ENCODE results near the gene ASTN2.

ASTN2 gene

DNA sequence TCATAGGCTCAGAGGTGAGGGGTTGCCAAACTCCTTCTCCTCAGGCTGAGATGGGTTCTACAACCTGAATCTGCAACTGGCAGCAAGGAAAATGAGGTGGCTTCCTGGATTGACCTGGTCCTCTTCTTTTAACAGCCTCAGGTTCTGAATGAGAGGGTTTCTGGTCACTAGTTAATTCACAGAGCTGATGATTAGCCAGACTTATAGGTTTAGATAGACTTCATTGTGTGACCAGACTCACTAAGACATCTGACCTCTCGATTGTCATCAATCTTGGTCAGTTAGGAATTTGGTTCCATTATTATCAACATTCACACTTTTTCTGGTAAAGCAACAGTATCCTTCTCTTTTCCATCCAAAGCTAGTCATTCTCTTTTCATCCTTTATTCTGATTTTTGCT lies 1003.4 kb downstream of the ASTN2 start:
- DNase-seq (ENCODE audit: low spot score), result no peak

DNA sequence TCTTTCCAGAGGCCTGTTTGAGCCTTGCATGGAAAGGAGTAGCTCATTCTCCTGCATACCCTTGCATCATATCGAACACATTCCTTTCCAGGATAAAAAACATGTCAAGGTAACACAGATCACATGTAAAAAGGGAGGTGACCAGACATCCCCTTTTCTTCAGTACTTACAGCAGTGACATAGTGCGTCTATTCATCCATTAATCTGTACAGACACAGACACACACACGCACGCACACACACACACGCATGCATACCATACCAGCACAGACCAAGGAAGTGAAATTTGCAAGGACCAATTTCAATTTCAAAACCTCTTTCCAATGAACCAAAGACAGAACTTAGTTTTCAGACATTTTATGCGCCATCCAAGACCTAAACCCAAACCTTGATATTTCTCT lies 1005.2 kb downstream of the ASTN2 start:
- DNase-seq (ENCODE audit: low spot score), result no peak

DNA sequence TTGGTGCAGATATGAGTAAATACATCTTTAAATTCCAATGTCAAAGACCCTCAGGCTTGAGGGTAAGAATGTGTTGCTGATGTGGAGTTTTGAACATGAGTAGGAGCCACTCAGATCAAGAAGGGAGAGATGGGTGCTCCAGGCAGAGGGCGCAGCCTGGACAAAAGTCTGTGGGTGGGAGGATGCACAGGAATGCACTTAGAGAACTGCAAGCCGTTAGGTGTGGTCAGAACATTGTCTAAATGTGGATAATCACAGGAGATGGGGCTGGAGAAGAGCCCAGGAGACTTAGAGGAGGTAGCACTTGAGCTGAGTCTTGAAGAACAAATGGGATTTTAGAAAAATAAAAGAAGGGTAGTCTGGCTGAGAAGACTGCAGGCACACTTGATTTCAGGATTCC lies 1005.7 kb downstream of the ASTN2 start:
- DNase-seq (ENCODE audit: low spot score), result no peak

DNA sequence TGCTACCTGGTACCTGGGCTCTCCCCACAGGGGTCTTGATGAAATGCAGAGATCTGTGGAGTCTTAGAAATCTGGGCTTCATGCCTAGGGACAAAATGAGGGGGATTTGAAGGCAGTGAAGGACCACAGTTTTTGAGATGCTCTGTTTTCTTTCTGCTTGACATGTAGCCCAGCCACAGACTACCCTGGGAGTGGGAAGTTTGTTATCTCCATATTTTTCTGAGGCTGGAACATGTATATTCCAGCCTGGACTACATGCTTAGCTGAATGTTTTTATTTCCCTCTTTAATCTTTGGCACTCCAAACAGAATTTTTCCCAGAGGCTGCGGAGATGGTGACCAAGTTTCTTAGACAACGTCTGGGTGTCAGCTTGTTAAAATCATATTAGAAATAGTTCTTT lies 1008.4 kb downstream of the ASTN2 start:
- DNase-seq (ENCODE audit: low spot score), result no peak

DNA sequence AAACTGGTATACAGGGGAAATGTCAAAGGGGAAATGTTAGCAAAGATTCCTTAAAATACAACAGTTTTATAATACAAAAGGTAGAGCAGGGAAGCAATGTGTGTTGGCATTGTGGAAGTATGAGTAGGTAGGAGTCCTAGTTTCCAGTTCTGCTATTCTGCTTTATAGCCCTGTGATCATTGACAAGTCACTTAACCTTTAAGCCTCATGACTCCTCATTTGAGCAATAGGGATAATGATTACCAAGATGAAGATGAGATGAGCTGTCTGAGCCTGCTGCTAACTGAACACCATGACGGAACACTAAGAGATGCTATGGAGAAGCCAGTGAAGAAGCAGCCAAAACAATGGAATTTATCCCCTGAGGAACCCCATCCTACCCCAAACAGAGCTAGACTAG lies 1009.5 kb downstream of the ASTN2 start:
- no peak for DNase-seq (ENCODE audit: low spot score)

DNA sequence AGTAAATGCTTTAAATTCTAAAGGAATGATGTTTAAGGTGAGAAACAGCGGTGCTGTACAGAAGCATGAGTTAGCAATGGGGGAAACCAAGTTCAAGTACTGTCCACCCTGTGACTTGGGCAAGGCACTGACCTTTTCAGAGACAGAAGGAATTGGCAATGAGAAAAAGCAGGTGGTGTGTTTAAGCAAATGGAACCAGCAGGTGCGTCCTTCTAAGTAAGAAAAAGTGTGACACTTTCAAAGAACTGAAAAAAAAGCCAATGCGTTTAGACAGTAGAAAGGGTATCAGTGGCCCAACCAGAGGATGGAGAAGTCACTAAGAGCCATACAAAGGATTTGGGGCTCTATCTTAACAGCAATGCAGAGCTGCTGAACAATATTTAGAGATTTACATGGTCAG lies 1010.6 kb downstream of the ASTN2 start:
- DNase-seq (ENCODE audit: low spot score), result no peak

DNA sequence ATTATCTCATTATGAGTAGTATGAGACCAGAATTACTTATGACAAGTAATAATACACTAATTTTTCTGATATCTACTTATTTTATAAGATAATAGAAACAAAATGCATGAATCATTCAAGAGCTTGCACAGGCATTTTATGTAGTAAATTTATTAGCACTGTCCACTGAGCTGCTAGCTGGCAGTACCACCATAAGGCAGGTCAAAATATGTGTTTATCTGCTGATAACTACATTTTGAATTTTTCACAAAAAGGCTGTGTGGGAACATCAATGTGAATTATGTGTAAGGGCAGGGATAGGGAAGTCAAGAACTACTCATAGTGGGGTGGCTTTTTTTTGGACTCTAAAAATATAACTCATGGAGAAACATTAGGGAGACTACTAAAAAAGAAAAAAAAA lies 1011.7 kb downstream of the ASTN2 start:
- no peak for DNase-seq (ENCODE audit: low spot score)

DNA sequence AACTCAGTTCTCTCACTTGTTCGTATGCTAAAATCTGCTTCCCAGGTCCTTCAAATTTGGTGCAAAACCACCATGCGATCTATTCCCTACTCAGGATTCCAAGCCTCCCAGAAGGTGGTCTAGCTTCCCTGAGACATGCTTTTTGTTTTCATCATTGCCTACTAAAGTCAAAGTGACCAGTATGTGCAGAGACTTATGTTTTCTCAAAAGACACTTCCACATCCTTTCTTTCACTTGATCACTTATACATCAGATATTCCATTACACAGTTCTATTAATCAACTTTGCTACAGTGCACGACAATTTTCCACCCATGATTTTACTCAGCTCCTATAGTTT lies 1019.2 kb downstream of the ASTN2 start:
- DNase-seq (ENCODE audit: low spot score), result no peak

DNA sequence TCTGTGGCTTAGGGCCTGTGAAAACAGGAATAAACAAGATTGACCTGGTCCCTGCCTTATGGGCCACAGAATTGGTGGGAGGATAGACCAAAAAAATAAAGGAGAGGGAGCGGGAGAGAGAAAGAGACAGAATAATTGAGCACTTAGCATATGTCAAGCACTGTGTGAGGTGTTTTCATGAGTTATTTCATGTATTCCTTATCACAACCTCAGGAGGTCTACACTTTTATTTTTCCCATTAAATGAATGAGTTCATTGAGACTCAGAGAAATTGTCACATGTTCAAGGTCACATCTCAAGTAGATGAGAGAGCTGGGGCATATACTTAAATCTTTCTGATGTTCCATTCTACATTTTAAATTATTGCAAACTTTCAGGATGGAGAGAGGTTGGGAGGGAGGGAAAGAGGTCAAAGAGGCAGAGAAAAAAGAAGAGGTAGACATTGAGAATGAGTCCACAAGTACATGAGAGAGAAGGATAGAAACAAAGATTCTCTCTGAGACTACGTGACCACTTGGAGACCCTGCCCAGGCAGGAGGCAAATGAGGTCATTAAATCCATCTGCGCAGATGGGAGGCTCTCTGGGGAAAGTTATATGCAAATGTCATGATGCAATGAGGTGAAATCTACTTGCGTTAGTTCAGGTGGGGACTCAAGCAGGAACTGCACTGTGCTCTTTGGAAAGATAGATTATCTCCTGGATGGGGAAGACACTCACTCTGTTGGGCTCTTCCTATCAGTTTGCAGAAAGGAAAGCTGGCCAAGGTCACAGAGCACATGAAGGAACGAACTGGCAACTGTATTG lies 1019.8 kb downstream of the ASTN2 start:
- no peak for DNase-seq (ENCODE audit: low spot score)

DNA sequence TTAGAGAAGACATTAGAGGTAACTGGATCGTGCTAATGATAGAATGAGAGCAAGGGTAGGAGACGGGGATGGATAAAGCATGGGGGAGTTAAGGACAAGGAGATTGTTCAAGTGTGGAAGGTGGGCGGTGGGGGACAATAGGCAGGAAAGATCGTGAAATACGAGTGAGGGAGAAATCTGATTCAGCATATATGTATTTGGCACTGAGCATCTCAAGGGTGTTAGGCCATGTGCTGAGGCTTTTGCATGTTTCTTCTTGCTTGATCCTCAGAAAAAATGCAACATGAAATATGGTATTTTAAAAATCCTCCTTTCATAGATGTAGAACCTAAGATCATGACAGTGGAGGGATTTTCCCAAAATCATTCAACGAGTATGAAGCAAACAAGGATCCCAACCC lies 1020.8 kb downstream of the ASTN2 start:
- no peak for DNase-seq (ENCODE audit: low spot score)

DNA sequence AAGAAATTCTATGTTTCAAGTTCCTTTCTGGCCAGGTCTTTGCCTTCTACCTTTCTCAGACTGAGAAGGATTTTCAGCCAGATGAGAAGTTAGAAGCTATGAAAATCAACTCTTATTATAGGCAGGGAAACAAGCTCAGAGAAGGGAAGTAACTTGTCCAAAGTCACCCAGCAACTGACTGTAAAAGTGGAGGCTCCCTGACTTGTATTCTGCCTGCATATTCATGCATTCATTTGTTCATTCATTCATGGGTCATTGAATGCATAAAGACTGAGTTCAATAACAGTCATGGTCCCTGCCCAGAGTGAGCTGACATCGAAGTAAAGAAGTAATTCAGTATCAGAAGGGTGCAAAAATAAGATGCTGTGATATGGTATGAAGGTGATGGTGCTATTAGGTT lies 1021.7 kb downstream of the ASTN2 start:
- DNase-seq (ENCODE audit: low spot score), result no peak

DNA sequence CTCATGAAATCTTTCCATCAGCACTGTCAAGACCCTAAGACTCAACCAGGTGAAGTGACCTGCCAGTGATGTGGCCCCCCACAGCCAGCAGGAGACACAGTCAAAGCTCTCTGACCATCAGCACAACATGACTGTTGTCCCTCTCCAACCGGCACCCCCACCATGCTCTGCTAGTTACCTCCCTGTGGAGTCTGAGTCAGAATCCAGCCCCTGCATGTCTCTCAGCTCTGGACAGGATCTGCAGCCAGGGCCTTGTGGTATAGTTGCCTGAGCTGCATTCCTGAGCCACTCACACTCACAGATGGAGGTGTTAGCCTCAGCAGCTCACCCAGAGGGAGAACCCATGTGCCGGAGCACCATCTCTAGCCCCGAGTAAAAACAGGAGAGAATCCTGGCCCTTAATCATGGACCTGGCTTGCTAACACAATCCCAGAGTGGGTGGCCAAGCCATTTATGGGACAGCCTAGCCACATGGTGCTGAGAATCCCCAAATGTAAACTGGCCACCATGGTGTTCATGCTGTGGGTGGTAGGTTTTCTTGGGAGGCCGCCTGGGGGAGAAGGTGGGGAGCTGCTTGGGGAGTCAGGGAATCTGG lies 1023.5 kb downstream of the ASTN2 start:
- no peak for DNase-seq (ENCODE audit: low spot score)

DNA sequence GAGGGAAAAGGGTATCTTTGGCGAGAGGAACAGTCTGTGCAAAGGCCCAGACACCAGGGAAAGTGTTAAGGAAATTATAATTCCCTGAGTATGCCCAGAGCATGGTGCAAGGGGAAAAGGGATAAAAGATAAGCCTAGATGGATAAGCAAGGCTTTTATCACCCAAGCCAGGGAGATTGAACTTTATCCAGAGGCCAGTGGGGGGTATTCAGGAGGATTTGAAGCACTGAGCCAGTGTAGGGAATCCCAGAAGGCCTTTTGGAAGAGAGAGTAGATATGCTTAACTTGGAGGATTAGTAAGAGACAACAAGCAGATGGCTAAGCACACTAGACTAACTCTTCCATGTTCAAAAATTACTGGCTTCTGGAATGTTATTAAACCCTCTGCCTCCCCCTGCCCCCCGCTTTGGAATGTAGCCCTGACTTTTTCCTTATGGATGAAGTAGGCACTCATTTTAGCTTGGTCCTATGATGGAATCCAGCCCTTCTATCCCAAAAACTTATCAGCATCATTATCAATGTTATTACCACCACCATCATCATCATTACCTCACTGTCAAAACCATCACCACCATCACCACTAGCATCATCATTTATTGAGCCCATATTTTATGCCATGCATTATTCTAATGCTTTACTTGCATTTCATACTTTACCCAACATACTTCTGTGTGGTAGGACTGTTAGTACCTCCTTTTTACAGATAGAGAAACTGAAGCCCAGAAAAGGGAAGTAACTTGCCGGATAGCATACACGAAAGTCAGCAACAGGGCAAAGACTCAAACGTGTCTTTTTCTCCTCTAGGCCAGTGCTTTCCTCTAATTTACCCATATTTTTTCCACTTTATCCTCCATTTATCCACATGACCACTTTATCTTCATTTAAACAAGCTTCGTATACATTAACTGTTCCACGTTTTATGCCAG lies 1024.3 kb downstream of the ASTN2 start:
- no peak for DNase-seq (ENCODE audit: low spot score)

DNA sequence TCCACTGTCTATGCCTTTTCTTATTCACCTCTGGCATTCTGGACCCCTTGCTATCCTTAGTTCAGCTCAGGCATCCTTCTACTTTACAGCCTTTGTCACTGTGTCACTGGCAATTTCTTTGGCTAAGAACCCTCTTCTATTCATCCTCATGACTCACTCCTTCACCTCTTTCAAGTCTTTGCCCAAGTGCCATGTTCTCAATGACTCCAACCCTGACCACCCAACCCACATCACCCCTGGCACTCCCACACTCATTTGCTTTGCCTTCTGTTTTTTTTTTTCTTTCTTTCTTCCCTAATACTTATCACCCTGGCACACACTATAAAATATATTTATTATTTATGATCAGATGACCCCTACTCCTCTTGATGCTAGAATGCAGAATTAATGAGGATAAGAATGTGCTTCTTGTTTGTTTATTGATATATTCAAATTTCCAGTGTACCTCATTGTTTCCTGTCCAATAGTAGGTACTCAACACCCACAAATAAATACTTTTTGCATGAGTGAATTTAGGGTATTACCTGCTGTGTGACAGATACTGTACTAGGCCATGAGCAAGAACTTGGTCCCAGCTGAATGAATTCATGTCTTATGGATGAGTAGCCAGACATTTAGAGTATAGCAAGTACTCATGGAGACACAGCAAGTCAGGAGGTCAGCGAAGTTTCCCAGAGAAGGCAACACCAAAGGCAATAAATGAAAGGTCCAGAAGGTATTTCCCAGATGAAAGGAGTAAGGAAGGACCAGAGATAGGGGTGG lies 1025.1 kb downstream of the ASTN2 start:
- DNase-seq (ENCODE audit: low spot score), result no peak

DNA sequence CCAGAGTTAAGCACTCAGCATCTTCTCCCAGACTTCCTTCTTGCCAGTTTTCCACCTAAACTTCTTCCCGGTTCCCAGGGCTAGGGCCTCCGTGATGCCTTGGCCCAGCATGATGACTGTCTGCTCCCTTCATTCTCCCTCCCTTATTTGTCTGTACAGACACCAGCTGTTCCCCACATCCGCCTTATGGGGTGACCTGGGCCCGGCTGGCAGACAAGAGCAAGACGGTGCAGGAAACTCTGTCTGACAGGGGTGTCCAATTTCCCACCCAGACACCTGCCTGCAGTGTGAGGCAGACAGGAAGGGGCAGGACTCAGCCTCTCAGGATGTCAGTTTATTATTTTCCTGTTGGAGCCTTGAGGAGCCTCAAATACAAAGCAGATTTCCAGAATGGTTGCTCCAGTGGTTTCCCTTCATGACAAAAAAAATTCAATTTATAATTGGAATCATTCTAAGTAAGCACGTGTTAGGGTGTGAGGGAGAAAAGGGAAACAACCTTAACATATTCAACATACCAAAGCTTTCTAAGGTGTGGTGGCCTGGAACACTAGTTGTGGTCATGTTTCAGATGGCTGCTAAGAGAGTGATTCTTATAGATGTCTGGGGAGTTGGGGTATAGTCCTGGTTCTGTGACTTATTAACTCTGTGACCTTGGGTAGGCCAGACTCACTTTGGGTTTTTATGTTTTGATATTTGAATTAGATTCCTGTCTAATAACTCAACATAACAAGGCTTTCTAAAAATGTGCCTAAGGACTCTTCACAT lies 1026.7 kb downstream of the ASTN2 start:
- DNase-seq (ENCODE audit: low spot score), result no peak

DNA sequence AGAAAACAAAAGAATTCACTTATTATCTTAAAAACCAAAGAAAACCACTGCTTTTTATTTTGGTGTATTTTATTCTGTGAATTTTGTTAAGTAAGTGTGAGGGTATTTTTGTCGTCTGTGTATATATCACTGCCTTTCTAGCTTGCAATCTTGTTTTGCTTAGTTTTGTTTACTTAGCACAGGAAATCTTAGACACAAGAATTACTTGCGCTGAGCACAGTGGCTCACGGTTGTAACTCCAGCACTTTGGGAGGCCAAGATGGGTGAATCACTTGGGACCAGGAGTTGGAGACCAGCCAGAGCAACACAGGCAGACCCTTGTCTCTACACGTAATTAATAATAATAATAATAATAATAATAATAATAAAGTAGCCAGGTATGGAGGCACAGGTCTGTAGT lies 1030.9 kb downstream of the ASTN2 start:
- DNase-seq (ENCODE audit: low spot score), result no peak

DNA sequence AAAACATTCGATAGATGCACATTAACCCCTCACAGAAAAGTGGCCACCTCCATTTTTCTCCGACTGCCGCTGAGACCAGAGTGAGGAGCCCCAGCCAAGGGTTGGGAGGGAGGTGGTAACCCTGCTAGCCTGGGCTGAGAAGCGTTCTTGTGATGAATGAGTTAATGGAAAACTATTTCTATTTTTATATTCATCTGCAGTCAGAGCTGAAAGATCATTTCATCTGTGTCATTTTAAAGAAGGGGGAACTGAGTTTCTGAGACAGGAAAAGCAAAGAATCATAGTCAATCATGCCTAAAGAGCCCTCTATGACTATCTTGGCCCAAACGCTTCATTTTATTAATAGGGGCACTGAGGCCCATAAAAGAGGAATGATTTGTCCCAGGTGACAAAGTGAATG lies 1031.7 kb downstream of the ASTN2 start:
- DNase-seq (ENCODE audit: low spot score), result no peak

DNA sequence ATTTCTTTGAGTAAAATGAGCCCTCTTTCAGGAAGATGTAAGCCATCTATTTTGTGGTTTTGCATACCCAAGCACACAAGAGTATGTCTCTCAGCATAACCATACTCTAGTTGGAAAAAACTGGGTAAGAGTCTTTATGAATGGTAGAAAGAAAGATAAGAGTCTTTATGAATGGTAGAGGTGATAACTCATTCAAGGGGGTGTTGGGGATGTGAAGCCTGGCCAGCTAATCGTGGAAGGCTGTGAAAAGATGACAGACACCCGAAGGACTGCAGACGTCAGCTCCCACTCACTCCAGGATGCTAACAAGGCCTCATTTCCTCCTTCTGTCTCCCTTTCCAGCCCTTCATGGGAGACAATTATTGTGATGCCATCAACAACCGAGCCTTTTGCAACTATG lies 1032.8 kb downstream of the ASTN2 start:
- DNase-seq (ENCODE audit: low spot score), result no peak

DNA sequence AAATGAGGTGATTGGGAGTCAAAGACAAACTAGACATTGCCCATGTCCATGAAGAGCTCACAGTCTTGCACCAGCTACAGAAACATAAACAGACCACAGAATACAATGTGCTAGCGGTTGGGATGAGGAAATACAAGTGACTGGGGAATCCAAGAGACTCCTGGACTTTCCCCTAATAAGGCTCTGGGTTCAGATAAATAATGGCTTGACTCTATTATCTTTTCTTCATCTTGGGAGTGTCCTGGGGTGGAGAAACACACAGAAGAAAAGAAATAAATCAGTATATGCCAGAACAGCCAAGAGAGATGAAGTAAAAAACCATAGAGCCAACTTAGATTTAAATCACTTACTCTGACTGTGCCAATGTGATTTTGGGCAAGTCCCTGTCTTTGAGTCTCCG lies 1033.5 kb downstream of the ASTN2 start:
- no peak for DNase-seq (ENCODE audit: low spot score)

DNA sequence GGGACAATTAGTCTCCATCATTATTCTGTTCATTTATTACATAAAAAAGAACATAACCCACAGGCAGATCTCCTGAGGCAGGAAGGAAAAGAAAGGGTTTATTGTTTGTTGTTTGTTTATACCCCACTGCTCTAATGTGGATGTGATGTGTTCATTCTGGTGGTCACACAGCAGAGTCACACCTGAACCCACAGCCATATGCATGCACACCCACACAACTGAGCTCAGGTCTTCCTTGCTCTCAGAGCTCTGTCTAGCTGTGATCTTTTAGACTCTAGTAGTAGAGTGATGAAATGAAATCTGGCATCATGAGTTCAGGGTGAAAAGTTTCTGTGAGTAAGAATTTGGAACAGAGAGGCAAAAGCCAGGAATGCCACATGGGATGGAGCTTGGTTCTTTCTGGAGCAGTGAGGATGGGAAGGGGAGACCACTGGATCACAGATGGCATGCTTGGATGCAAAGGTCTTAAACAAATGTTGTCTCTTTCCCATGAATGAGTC lies 1034.3 kb downstream of the ASTN2 start:
- DNase-seq (ENCODE audit: low spot score), result no peak

DNA sequence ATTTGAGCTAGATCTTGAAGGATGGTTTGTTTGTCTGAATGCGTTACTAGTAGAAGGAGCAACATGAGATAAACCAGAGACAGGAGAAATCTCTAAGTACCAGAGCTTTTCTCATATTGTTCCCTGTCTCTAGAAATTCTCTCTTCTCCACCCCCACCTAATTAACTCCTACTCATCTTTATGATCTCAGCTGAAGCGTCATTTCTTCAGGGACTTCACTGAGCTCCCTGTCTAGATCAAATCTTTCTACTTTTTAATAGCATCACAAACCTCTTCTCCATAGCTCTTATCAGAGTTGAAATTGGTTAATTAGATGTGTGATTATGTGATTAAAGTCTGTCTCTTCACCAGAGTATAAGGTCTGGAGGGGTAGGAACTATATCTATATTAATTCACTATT lies 1035.0 kb downstream of the ASTN2 start:
- no peak for DNase-seq (ENCODE audit: low spot score)

Data from COLO829 (cell line).